GM23338 (cell line): ENCODE results near the gene CDX1. TPM values are rescaled to one million over a fixed set of nuclear protein-coding genes. Genes with fewer than 3 reads are reported as not detected.

ENCODE experiments used
- ATAC-seq: fragments of 200-7000 bp; cut with Tn5 transposase; 3 replicates; pipeline ENCODE4 v1.9.1; 2020
- DNase-seq: peaks from one replicate; pipeline ENCODE4 v3.0.0-alpha.2; 2015; ENCODE audit warnings: low spot score
- H2AFZ ChIP-seq: fragments of 200-600 bp; sonication (generic); 2 replicates; pipeline ENCODE4 v1.8.0; 2016; ENCODE audit warnings: antibody characterized with exemption, mild to moderate bottlenecking, moderate library complexity
- H3F3A ChIP-seq: fragments of 200-600 bp; sonication (generic); replicated peaks from 2 replicates; pipeline ENCODE4 v1.8.0; 2017; ENCODE audit warnings: antibody characterized with exemption, mixed run types, low read depth
- H3K27ac ChIP-seq: fragments of 200-600 bp; sonication (generic); 2 replicates; pipeline ENCODE4 v1.6.1; 2016; ENCODE audit warnings: low read depth
- H3K27me3 ChIP-seq: fragments of 200-600 bp; sonication (generic); 2 replicates; pipeline ENCODE4 v1.8.0; 2016; ENCODE audit warnings: mild to moderate bottlenecking, mixed run types, moderate library complexity; ENCODE audit not compliant: insufficient read depth
- H3K36me3 ChIP-seq: fragments of 200-600 bp; sonication (generic); 2 replicates; pipeline ENCODE4 v1.8.0; 2016; ENCODE audit warnings: mild to moderate bottlenecking; ENCODE audit not compliant: insufficient read depth
- H3K4me1 ChIP-seq: fragments of 200-600 bp; sonication (generic); 2 replicates; pipeline ENCODE4 v1.8.0; 2016; ENCODE audit warnings: mild to moderate bottlenecking, moderate library complexity; ENCODE audit not compliant: insufficient read depth
- H3K4me2 ChIP-seq: fragments of 200-600 bp; sonication (generic); 2 replicates; pipeline ENCODE4 v1.7.1; 2017; ENCODE audit warnings: mixed run types
- H3K4me3 ChIP-seq: fragments of 200-600 bp; sonication (generic); 2 replicates; pipeline ENCODE4 v1.6.1; 2016; ENCODE audit warnings: mixed run types
- H3K79me2 ChIP-seq: fragments of 200-600 bp; sonication (generic); replicated peaks from 2 replicates; pipeline ENCODE4 v1.8.0; 2017; ENCODE audit warnings: mild to moderate bottlenecking; ENCODE audit not compliant: insufficient read depth
- H3K9me2 ChIP-seq: fragments of 200-600 bp; sonication (generic); 2 replicates; pipeline ENCODE4 v1.8.0; 2017; ENCODE audit not compliant: insufficient read depth
- H4K20me1 ChIP-seq: fragments of 200-600 bp; sonication (generic); replicated peaks from 2 replicates; pipeline ENCODE4 v1.8.0; 2017; ENCODE audit warnings: mild to moderate bottlenecking; ENCODE audit not compliant: insufficient read depth
- H3K27ac Mint-ChIP-seq: 2 replicates; pipeline ENCODE4 v1.8.0; 2020; ENCODE audit warnings: inconsistent platforms, mild to moderate bottlenecking, moderate library complexity, mixed read lengths
- H3K27me3 Mint-ChIP-seq: 3 replicates; pipeline ENCODE4 v1.8.0; 2022; ENCODE audit warnings: low read depth, mild to moderate bottlenecking, moderate library complexity, mixed read lengths, inconsistent platforms; ENCODE audit not compliant: insufficient read depth, poor library complexity
- H3K36me3 Mint-ChIP-seq: 3 replicates; pipeline ENCODE4 v1.8.0; 2021; ENCODE audit warnings: low read depth, mild to moderate bottlenecking, inconsistent platforms, moderate library complexity, mixed read lengths
- H3K4me1 Mint-ChIP-seq: 3 replicates; pipeline ENCODE4 v1.8.0; 2020; ENCODE audit warnings: mild to moderate bottlenecking, inconsistent platforms, mixed read lengths
- H3K4me3 Mint-ChIP-seq: 3 replicates; pipeline ENCODE4 v1.8.0; 2021; ENCODE audit warnings: moderate library complexity, mild to moderate bottlenecking, inconsistent platforms, mixed read lengths
- H3K9me3 Mint-ChIP-seq: 3 replicates; pipeline ENCODE4 v1.8.0; 2020; ENCODE audit warnings: moderate library complexity, mild to moderate bottlenecking, inconsistent platforms, mixed read lengths
- CREB1 ChIP-seq: fragments of 250-450 bp; sonication (Bioruptor Pico); IDR thresholded peaks from 2 replicates; pipeline ENCODE4 v1.5.0; 2020; ENCODE audit warnings: low read depth, mild to moderate bottlenecking, moderate library complexity
- EZH2 ChIP-seq: fragments of 200-600 bp; sonication (generic); IDR thresholded peaks from one replicate; pipeline ENCODE4 v1.8.0; 2017; ENCODE audit warnings: antibody characterized with exemption, mild to moderate bottlenecking, low read depth; ENCODE audit not compliant: unreplicated experiment
- EZH2phosphoT487 ChIP-seq: fragments of 200-600 bp; sonication (generic); IDR thresholded peaks from one replicate; pipeline ENCODE4 v1.8.1; 2018; ENCODE audit warnings: antibody characterized with exemption; ENCODE audit not compliant: unreplicated experiment
- polyA plus RNA-seq: library from polyadenylated mRNA; unstranded; fragments of >200 nt; fragmentation: Nextera tagmentation; extraction: Ambion mirVana; gene quantifications from 2 replicates; pipeline ENCODE4 v1.2.1, GENCODE V29; 2016
- total RNA-seq: library from RNA; depleted of rRNA; stranded (reverse); fragments of >200 nt; shearing (Covaris generic); gene quantifications from 2 replicates; pipeline ENCODE4 v1.2.3, GENCODE V29; 2014
- TF ChIP-seq, protein P1 (sequence below): fragments of 250-450 bp; sonication (Bioruptor Pico); IDR thresholded peaks from 2 replicates; pipeline ENCODE4 v1.5.0; 2020; ENCODE audit warnings: mild to moderate bottlenecking, moderate library complexity
- TF ChIP-seq, protein P2 (sequence below), 2 experiments: fragments of 200-600 bp in 1 of 2; sonication (generic) in 1 of 2; conservative IDR thresholded peaks; 2 replicates each; pipeline versions ENCODE4 v1.5.1 to v1.6.1; 2016 to 2017; ENCODE audit warnings: antibody characterized with exemption in 2 of 2, low read depth in 2 of 2, mild to moderate bottlenecking in 2 of 2, moderate library complexity in 1 of 2

CDX1 gene
- total and polyA plus RNA-seq, 2 experiments from 2014 or later = not detected

- TF ChIP-seq EZH2 (no peak), EZH2phosphoT487 (no peak)
- H3K27me3 Mint-ChIP-seq = peaks cover 21% of the 10 kb centered on the region
- DNase-seq (no peak), ATAC-seq (no peak)
- Histone ChIP-seq H3K4me1 (peaks cover 11% of the 10 kb centered on the region), H3K36me3 (no peaks in the 10 kb centered on the region), H4K20me1 (no peaks in the 10 kb centered on the region), H3K27ac (0 out of 2 replicates have a peak overlapping the region, but pooled peaks have one; percentile 59), H3K27me3 (no peaks in the 10 kb centered on the region), H3K4me2 (peak overlapping the region; percentile 71), H2AFZ (peak overlapping the region; percentile 70; the same call in 1 of the 2 replicates), H3F3A (0 out of 2 replicates have a peak, but pooled peaks cover 5% of the 10 kb centered on the region), H3K4me3 (0 out of 2 replicates have a peak overlapping the region, but pooled peaks have one; percentile 24), H3K79me2 (no peaks in the 10 kb centered on the region), H3K9me2 (no peaks in the 10 kb centered on the region)
- peak overlapping the region; percentile 72 for H3K27ac Mint-ChIP-seq
- peaks cover 57% of the 10 kb centered on the region for H3K4me1 Mint-ChIP-seq
- H3K4me3 Mint-ChIP-seq = no peak overlapping the region; the same call in 2 of the 3 replicates
- H3K9me3 Mint-ChIP-seq = no peaks in the 10 kb centered on the region; the same call in 1 of the 3 replicates
- no peaks in the 10 kb centered on the region; the same call in 2 of the 3 replicates for H3K36me3 Mint-ChIP-seq
These were observed 44.1 kb downstream of the CDX1 start for GRCh38 chr5:150210644-150211043.

GRCh38 chr5:150211156-150212030 lies 44.8 kb downstream of the CDX1 start:
- peaks cover 24% of the 10 kb centered on the region for H3K27me3 Mint-ChIP-seq
- H3K36me3 Mint-ChIP-seq = no peaks in the 10 kb centered on the region; the same call in 2 of the 3 replicates
- H3K9me3 Mint-ChIP-seq = no peaks in the 10 kb centered on the region; the same call in 1 of the 3 replicates
- H3K27ac Mint-ChIP-seq = peak overlapping the region; percentile 72
- H3K4me3 ChIP-seq = peak overlapping the region; percentile 24; the same call in 1 of the 2 replicates
- H3K9me2 ChIP-seq = no peaks in the 10 kb centered on the region
- H3K36me3 ChIP-seq = no peaks in the 10 kb centered on the region
- H3K4me1 Mint-ChIP-seq = peaks cover 58% of the 10 kb centered on the region
- no peaks in the 10 kb centered on the region for H3K27me3 ChIP-seq
- H4K20me1 ChIP-seq = no peaks in the 10 kb centered on the region
- H3K4me1 ChIP-seq = peaks cover 11% of the 10 kb centered on the region
- DNase-seq (peak; percentile 85), ATAC-seq (peak; percentile 85)
- H3K79me2 ChIP-seq = no peaks in the 10 kb centered on the region
- TF ChIP-seq, protein P1, sequence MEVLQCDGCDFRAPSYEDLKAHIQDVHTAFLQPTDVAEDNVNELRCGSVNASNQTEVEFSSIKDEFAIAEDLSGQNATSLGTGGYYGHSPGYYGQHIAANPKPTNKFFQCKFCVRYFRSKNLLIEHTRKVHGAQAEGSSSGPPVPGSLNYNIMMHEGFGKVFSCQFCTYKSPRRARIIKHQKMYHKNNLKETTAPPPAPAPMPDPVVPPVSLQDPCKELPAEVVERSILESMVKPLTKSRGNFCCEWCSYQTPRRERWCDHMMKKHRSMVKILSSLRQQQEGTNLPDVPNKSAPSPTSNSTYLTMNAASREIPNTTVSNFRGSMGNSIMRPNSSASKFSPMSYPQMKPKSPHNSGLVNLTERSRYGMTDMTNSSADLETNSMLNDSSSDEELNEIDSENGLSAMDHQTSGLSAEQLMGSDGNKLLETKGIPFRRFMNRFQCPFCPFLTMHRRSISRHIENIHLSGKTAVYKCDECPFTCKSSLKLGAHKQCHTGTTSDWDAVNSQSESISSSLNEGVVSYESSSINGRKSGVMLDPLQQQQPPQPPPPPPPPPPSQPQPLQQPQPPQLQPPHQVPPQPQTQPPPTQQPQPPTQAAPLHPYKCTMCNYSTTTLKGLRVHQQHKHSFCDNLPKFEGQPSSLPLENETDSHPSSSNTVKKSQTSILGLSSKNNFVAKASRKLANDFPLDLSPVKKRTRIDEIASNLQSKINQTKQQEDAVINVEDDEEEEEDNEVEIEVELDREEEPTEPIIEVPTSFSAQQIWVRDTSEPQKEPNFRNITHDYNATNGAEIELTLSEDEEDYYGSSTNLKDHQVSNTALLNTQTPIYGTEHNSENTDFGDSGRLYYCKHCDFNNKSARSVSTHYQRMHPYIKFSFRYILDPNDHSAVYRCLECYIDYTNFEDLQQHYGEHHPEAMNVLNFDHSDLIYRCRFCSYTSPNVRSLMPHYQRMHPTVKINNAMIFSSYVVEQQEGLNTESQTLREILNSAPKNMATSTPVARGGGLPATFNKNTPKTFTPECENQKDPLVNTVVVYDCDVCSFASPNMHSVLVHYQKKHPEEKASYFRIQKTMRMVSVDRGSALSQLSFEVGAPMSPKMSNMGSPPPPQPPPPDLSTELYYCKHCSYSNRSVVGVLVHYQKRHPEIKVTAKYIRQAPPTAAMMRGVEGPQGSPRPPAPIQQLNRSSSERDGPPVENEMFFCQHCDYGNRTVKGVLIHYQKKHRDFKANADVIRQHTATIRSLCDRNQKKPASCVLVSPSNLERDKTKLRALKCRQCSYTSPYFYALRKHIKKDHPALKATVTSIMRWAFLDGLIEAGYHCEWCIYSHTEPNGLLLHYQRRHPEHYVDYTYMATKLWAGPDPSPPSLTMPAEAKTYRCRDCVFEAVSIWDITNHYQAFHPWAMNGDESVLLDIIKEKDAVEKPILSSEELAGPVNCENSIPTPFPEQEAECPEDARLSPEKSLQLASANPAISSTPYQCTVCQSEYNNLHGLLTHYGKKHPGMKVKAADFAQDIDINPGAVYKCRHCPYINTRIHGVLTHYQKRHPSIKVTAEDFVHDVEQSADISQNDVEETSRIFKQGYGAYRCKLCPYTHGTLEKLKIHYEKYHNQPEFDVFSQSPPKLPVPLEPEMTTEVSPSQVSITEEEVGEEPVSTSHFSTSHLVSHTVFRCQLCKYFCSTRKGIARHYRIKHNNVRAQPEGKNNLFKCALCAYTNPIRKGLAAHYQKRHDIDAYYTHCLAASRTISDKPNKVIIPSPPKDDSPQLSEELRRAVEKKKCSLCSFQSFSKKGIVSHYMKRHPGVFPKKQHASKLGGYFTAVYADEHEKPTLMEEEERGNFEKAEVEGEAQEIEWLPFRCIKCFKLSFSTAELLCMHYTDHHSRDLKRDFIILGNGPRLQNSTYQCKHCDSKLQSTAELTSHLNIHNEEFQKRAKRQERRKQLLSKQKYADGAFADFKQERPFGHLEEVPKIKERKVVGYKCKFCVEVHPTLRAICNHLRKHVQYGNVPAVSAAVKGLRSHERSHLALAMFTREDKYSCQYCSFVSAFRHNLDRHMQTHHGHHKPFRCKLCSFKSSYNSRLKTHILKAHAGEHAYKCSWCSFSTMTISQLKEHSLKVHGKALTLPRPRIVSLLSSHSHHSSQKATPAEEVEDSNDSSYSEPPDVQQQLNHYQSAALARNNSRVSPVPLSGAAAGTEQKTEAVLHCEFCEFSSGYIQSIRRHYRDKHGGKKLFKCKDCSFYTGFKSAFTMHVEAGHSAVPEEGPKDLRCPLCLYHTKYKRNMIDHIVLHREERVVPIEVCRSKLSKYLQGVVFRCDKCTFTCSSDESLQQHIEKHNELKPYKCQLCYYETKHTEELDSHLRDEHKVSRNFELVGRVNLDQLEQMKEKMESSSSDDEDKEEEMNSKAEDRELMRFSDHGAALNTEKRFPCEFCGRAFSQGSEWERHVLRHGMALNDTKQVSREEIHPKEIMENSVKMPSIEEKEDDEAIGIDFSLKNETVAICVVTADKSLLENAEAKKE (CRISPR knock-in tag) = no peak
- TF ChIP-seq, protein P2, sequence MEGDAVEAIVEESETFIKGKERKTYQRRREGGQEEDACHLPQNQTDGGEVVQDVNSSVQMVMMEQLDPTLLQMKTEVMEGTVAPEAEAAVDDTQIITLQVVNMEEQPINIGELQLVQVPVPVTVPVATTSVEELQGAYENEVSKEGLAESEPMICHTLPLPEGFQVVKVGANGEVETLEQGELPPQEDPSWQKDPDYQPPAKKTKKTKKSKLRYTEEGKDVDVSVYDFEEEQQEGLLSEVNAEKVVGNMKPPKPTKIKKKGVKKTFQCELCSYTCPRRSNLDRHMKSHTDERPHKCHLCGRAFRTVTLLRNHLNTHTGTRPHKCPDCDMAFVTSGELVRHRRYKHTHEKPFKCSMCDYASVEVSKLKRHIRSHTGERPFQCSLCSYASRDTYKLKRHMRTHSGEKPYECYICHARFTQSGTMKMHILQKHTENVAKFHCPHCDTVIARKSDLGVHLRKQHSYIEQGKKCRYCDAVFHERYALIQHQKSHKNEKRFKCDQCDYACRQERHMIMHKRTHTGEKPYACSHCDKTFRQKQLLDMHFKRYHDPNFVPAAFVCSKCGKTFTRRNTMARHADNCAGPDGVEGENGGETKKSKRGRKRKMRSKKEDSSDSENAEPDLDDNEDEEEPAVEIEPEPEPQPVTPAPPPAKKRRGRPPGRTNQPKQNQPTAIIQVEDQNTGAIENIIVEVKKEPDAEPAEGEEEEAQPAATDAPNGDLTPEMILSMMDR (conservative IDR thresholded peaks at IDR 0.05; ENCODE audit: low read depth in 2 of 2) = 0 out of 4 replicates have a peak, but pooled peaks of 1 of the 2 experiments have one; percentile 0
- TF ChIP-seq CREB1 (CRISPR knock-in tag) = 0 out of 2 replicates have a peak, but pooled peaks have one; percentile 25
- 0 out of 2 replicates have a peak, but pooled peaks cover 5% of the 10 kb centered on the region for H3F3A ChIP-seq
- H3K4me2 ChIP-seq = peak overlapping the region; percentile 71
- peak overlapping the region; percentile 40; the same call in 2 of the 3 replicates for H3K4me3 Mint-ChIP-seq
- peak overlapping the region; percentile 59; the same call in 1 of the 2 replicates for H3K27ac ChIP-seq
- H2AFZ ChIP-seq = peak overlapping the region; percentile 70
